Nephron (organoid): ENCODE data around the gene DPF3.

Source experiments
- H3K27ac Mint-ChIP-seq, 3 experiments: 2 replicates each; pipeline ENCODE4 v1.8.0; 2020; ENCODE audit warnings: mixed read lengths in 3 of 3, mild to moderate bottlenecking in 2 of 3, moderate library complexity in 1 of 3
- H3K27me3 Mint-ChIP-seq: 2 replicates; pipeline ENCODE4 v1.8.0; 2021; ENCODE audit warnings: low read depth, mild to moderate bottlenecking, moderate library complexity, mixed read lengths
- H3K36me3 Mint-ChIP-seq: 2 replicates; pipeline ENCODE4 v1.8.0; 2020; ENCODE audit warnings: low read depth, mixed read lengths
- H3K4me1 Mint-ChIP-seq: 2 replicates; pipeline ENCODE4 v1.8.0; 2020; ENCODE audit warnings: mixed read lengths
- H3K4me3 Mint-ChIP-seq, 3 experiments: 2 replicates each; pipeline ENCODE4 v1.8.0; 2020; ENCODE audit warnings: mild to moderate bottlenecking in 3 of 3, mixed read lengths in 3 of 3, moderate library complexity in 2 of 3
- H3K9me3 Mint-ChIP-seq: 2 replicates; pipeline ENCODE4 v1.8.0; 2020; ENCODE audit warnings: mixed read lengths
- TF ChIP-seq, protein P1 (sequence below), 3 experiments: fragments of 200-600 bp; sonication (generic); IDR thresholded peaks; one replicate each; pipeline ENCODE4 v1.5.0; 2021; ENCODE audit warnings: antibody characterized with exemption in 3 of 3; ENCODE audit not compliant: unreplicated experiment in 3 of 3

DPF3 gene

DNA sequence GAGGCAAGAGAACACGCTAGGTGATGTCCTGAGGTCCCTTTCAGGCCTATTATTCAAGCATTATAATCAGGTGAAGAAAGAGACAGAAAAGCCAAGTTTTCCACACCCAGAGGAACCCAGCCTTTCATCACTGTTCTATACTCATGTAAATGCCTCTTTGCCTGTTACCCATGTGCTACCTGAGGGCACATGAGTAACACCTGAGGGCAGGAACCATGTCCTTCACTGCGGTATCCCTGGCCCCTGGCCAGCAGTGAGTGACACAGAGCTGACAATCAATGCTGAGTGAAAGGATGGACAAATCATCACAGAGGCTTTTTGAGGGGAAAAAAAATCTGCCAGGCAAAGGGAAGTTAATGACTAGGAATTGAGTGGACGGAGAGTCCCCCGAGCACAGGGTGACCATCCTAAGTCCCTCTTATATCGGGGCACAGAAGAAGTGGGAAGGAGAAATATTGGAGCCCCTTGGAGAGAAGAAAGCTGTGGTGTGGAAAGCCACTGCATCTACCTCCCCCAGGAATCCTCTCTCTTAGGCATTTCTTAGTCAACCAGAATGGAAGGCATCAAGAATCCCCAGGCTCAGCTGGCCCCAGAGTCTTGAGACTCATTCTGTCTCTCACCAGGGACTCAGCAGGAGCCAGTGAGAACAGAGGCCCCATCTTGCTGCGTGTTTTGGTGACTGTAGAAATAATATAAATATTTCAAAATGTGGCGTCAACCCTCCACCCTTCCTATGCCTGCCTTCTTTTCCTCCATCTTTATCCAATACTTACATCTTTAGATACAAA is 212.9 kb downstream of the DPF3 start:
- Mint-ChIP-seq H3K36me3 (peaks cover 39% of the 10 kb centered on the region), H3K27ac (peak overlapping the region in 1 of 3 experiments; percentile 12), H3K9me3 (peaks cover 3% of the 10 kb centered on the region), H3K27me3 (peaks cover 13% of the 10 kb centered on the region), H3K4me1 (peaks cover 21% of the 10 kb centered on the region), H3K4me3 (no peak overlapping the region)
- TF ChIP-seq, protein P1, sequence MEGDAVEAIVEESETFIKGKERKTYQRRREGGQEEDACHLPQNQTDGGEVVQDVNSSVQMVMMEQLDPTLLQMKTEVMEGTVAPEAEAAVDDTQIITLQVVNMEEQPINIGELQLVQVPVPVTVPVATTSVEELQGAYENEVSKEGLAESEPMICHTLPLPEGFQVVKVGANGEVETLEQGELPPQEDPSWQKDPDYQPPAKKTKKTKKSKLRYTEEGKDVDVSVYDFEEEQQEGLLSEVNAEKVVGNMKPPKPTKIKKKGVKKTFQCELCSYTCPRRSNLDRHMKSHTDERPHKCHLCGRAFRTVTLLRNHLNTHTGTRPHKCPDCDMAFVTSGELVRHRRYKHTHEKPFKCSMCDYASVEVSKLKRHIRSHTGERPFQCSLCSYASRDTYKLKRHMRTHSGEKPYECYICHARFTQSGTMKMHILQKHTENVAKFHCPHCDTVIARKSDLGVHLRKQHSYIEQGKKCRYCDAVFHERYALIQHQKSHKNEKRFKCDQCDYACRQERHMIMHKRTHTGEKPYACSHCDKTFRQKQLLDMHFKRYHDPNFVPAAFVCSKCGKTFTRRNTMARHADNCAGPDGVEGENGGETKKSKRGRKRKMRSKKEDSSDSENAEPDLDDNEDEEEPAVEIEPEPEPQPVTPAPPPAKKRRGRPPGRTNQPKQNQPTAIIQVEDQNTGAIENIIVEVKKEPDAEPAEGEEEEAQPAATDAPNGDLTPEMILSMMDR (IDR thresholded peaks at IDR 0.05; ENCODE audit: unreplicated experiment in 3 of 3): no peak

DNA sequence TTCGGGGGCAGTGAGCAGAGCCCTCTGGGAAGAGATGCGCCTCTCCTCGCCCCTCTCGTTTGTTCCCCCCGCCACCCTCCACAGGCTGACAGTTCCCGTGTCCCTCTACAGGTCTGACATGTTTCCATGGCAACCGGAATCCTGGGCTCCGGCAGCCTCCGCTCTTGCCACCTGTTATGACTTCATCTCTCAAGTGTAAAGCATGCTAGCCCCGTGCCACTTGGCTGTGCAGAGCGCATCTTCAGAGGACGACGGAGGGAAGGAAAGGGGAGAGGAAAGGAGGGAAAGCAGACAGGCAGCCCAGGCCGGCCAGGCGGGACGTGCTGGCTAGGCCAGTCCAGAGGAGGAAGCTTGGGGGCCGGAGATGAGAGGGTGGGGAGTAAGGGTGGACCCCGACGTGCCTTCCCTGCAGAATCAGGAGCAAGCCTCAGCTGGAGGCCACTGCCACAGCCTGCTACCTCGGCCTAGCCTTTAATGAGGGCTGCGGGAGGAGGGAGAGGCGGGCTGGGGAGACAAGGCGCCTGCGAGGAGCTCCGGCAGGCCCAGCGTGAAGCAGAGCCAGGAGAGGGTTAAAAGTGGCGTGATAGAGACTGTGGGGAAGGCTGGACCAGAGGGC is 214.3 kb downstream of the DPF3 start:
- TF ChIP-seq, protein P1 (IDR thresholded peaks at IDR 0.05; ENCODE audit: unreplicated experiment in 3 of 3): no peak
- Mint-ChIP-seq H3K9me3 (peaks cover 3% of the 10 kb centered on the region), H3K27me3 (peaks cover 13% of the 10 kb centered on the region), H3K27ac (peak overlapping the region; percentile 40 to 60 (median 58)), H3K4me1 (peaks cover 21% of the 10 kb centered on the region), H3K4me3 (no peak overlapping the region), H3K36me3 (peaks cover 43% of the 10 kb centered on the region)

DNA sequence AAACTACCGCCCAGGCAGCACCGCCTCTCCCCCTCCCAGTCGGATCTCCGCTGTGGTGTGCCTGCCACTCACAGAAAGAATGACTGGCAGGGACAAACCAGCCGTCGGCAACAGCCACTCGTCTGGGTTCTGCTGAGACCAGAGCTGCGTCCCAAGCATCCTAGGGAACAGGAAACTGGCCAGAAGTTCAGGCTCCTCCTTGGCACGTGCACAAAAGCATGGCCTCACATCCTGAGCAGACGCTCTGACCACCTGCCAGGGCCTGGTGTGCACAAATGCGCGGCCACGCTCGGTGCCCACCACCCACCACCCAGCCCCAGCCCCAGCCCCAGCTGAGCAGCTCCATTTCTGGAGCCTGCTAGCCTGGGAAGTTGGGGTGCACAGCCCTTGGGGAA is 214.8 kb downstream of the DPF3 start:
- Mint-ChIP-seq H3K4me3 (no peak overlapping the region), H3K27ac (peak overlapping the region in 2 of 3 experiments; percentile 0 to 40), H3K36me3 (peaks cover 46% of the 10 kb centered on the region), H3K27me3 (peaks cover 13% of the 10 kb centered on the region), H3K4me1 (peaks cover 21% of the 10 kb centered on the region), H3K9me3 (peaks cover 3% of the 10 kb centered on the region)
- TF ChIP-seq, protein P1 (IDR thresholded peaks at IDR 0.05; ENCODE audit: unreplicated experiment in 3 of 3): no peak

DNA sequence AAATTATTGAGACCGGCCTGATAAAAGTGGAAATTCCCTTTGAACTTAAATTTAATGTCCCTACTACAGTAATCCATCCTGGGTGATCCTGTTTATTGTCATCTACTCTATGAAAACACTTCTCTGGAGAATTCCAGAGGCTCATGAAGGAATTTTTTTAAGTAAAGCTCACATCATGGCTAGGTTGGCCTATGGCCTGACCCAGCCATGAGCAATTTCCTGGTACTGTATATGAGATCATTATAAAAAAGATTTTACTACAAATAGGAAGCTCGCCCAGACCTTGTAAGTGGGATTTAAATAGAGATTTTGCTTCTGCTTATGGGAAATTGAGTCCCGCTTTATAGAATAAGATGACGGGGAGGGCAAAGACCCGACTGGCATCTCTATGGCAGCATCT is 215.5 kb downstream of the DPF3 start:
- Mint-ChIP-seq H3K27me3 (peaks cover 13% of the 10 kb centered on the region), H3K36me3 (peaks cover 48% of the 10 kb centered on the region), H3K4me1 (peaks cover 21% of the 10 kb centered on the region), H3K27ac (peak overlapping the region in 2 of 3 experiments; percentile 5 to 52), H3K4me3 (no peak overlapping the region), H3K9me3 (peaks cover 3% of the 10 kb centered on the region)
- TF ChIP-seq, protein P1 (IDR thresholded peaks at IDR 0.05; ENCODE audit: unreplicated experiment in 3 of 3): no peak

DNA sequence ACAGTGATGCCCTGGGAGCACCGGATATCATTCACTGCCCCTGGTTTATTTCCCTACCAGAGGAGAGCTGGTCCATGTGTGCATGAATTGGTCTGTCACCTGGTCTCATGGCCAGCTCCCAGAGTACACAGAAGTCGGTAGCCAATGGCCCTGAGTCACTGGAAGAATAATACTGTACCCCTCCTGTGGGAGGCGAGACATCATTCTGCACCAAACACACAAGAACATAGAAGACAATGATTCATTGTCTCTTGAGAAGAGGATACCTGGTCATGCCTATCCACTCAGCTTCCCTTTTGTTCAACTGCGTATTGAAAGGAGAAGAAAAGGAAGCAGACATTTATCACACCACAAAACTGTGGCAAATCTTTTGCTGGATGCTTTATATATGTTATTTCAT is 216.2 kb downstream of the DPF3 start:
- TF ChIP-seq, protein P1 (IDR thresholded peaks at IDR 0.05; ENCODE audit: unreplicated experiment in 3 of 3): no peak
- Mint-ChIP-seq H3K4me3 (no peak overlapping the region), H3K36me3 (peaks cover 46% of the 10 kb centered on the region), H3K9me3 (peaks cover 3% of the 10 kb centered on the region), H3K27me3 (peaks cover 12% of the 10 kb centered on the region), H3K27ac (no peak overlapping the region), H3K4me1 (peaks cover 21% of the 10 kb centered on the region)
